H9 (cell line): ENCODE results near the gene PLA2R1. TPM values are rescaled to one million over a fixed set of nuclear protein-coding genes. Genes with fewer than 3 reads are reported as not detected.

Source experiments
- DNase-seq: peaks from one replicate; pipeline ENCODE4 v3.0.0-alpha.2; 2017
- H2AFZ ChIP-seq: one replicate; pipeline ENCODE4 v1.6.1; 2013; ENCODE audit warnings: mild to moderate bottlenecking, low read length, control low read depth, moderate library complexity
- H2AK5ac ChIP-seq: 2 replicates; pipeline ENCODE4 v1.6.1; 2013; ENCODE audit warnings: low read length, control low read depth, mixed read lengths; ENCODE audit not compliant: insufficient read length
- H2BK120ac ChIP-seq: one replicate; pipeline ENCODE4 v1.6.1; 2013; ENCODE audit warnings: low read depth, mild to moderate bottlenecking, low read length, control low read depth, inconsistent platforms; ENCODE audit not compliant: poor library complexity, severe bottlenecking
- H2BK12ac ChIP-seq: 2 replicates; pipeline ENCODE4 v1.6.1; 2013; ENCODE audit warnings: low read length, control low read depth, mixed read lengths, low read depth; ENCODE audit not compliant: insufficient read length
- H2BK15ac ChIP-seq: 2 replicates; pipeline ENCODE4 v1.6.1; 2013; ENCODE audit warnings: low read depth, low read length, control low read depth
- H2BK20ac ChIP-seq: one replicate; pipeline ENCODE4 v1.6.1; 2013; ENCODE audit warnings: low read depth, mild to moderate bottlenecking, low read length, control low read depth, inconsistent platforms; ENCODE audit not compliant: poor library complexity, severe bottlenecking
- H2BK5ac ChIP-seq: 2 replicates; pipeline ENCODE4 v1.6.1; 2013; ENCODE audit warnings: low read length, control low read depth, mixed read lengths; ENCODE audit not compliant: insufficient read length
- H3K14ac ChIP-seq: 2 replicates; pipeline ENCODE4 v1.6.1; 2013; ENCODE audit warnings: low read length, control low read depth; ENCODE audit not compliant: insufficient read depth
- H3K18ac ChIP-seq: 2 replicates; pipeline ENCODE4 v1.6.1; 2013; ENCODE audit warnings: low read depth, mild to moderate bottlenecking, mixed read lengths, low read length, control low read depth; ENCODE audit not compliant: insufficient read length
- H3K23ac ChIP-seq: 2 replicates; pipeline ENCODE4 v1.6.1; 2013; ENCODE audit warnings: low read length, control low read depth, mixed read lengths, low read depth; ENCODE audit not compliant: insufficient read length
- H3K23me2 ChIP-seq: 2 replicates; pipeline ENCODE4 v1.6.1; 2013; ENCODE audit warnings: low read depth, mild to moderate bottlenecking, mixed read lengths, low read length, control low read depth; ENCODE audit not compliant: insufficient read length, poor library complexity, severe bottlenecking
- H3K27ac ChIP-seq: 2 replicates; pipeline ENCODE4 v1.5.1; 2013; ENCODE audit warnings: low read length, control low read depth, mixed read lengths, low read depth; ENCODE audit not compliant: insufficient read length
- H3K27me3 ChIP-seq: 2 replicates; pipeline ENCODE4 v1.6.1; 2013; ENCODE audit warnings: low read length, control low read depth, inconsistent platforms; ENCODE audit not compliant: insufficient read depth
- H3K4ac ChIP-seq: 2 replicates; pipeline ENCODE4 v1.6.1; 2013; ENCODE audit warnings: low read depth, mild to moderate bottlenecking, control low read depth, inconsistent platforms, low read length, moderate library complexity
- H3K4me1 ChIP-seq: 2 replicates; pipeline ENCODE4 v1.6.1; 2013; ENCODE audit warnings: low read length, control low read depth, inconsistent platforms; ENCODE audit not compliant: insufficient read depth
- H3K4me2 ChIP-seq: 2 replicates; pipeline ENCODE4 v1.6.1; 2013; ENCODE audit warnings: low read length, control low read depth, mixed read lengths; ENCODE audit not compliant: insufficient read length, insufficient read depth
- H3K56ac ChIP-seq: 2 replicates; pipeline ENCODE4 v1.6.1; 2013; ENCODE audit warnings: low read depth, mild to moderate bottlenecking, mixed read lengths, low read length, control low read depth; ENCODE audit not compliant: insufficient read length
- H3K79me1 ChIP-seq: 2 replicates; pipeline ENCODE4 v1.6.1; 2013; ENCODE audit warnings: low read depth, mild to moderate bottlenecking, moderate library complexity, low read length, control low read depth, inconsistent platforms; ENCODE audit not compliant: insufficient read depth, poor library complexity, severe bottlenecking
- H3K79me2 ChIP-seq: 2 replicates; pipeline ENCODE4 v1.6.1; 2013; ENCODE audit warnings: low read length, control low read depth, inconsistent platforms; ENCODE audit not compliant: insufficient read depth
- H3K9ac ChIP-seq: 2 replicates; pipeline ENCODE4 v1.6.1; 2013; ENCODE audit warnings: low read length, control low read depth, mixed read lengths; ENCODE audit not compliant: insufficient read length; ENCODE audit errors: extremely low read depth
- H3K9me3 ChIP-seq: one replicate; pipeline ENCODE4 v1.6.1; 2013; ENCODE audit warnings: low read depth, low read length, inconsistent platforms; ENCODE audit not compliant: control insufficient read depth
- H3T11ph ChIP-seq: one replicate; pipeline ENCODE4 v1.6.1; 2013; ENCODE audit warnings: mild to moderate bottlenecking, low read length, control low read depth, inconsistent platforms
- H4K20me1 ChIP-seq: one replicate; pipeline ENCODE4 v1.6.1; 2013; ENCODE audit not compliant: control insufficient read depth, insufficient read length, insufficient read depth
- H4K5ac ChIP-seq: 2 replicates; pipeline ENCODE4 v1.6.1; 2013; ENCODE audit warnings: low read depth, mild to moderate bottlenecking, mixed read lengths, low read length, control low read depth; ENCODE audit not compliant: insufficient read length
- H4K8ac ChIP-seq: replicated peaks from 2 replicates; pipeline ENCODE4 v1.6.1; 2013; ENCODE audit warnings: low read length, control low read depth, mixed read lengths, low read depth; ENCODE audit not compliant: insufficient read length
- H4K91ac ChIP-seq: 2 replicates; pipeline ENCODE4 v1.6.1; 2013; ENCODE audit warnings: low read depth, mild to moderate bottlenecking, moderate library complexity, mixed read lengths, low read length, control low read depth; ENCODE audit not compliant: insufficient read length
- H3K27ac Mint-ChIP-seq, 3 experiments: 2 replicates in 2 of 3; 3 replicates in 1 of 3; pipeline ENCODE4 v1.8.0; 2020 to 2021; ENCODE audit warnings: mixed read lengths in 3 of 3, mild to moderate bottlenecking in 1 of 3, moderate library complexity in 1 of 3
- H3K27me3 Mint-ChIP-seq: 2 replicates; pipeline ENCODE4 v1.8.0; 2021; ENCODE audit warnings: low read depth, mild to moderate bottlenecking, moderate library complexity, mixed read lengths
- H3K36me3 Mint-ChIP-seq, 3 experiments: 2 replicates in 2 of 3; 3 replicates in 1 of 3; pipeline ENCODE4 v1.8.0; 2020 to 2021; ENCODE audit warnings: low read depth in 3 of 3, mixed read lengths in 3 of 3; ENCODE audit not compliant: insufficient read depth in 1 of 3
- H3K4me1 Mint-ChIP-seq, 2 experiments: 2 replicates each; pipeline ENCODE4 v1.8.0; 2020; ENCODE audit warnings: mixed read lengths in 2 of 2
- H3K4me3 Mint-ChIP-seq, 2 experiments: 2 replicates in 1 of 2; 3 replicates in 1 of 2; pipeline ENCODE4 v1.8.0; 2020 to 2021; ENCODE audit warnings: mild to moderate bottlenecking in 2 of 2, mixed read lengths in 2 of 2, moderate library complexity in 1 of 2
- H3K9me3 Mint-ChIP-seq, 2 experiments: 2 replicates in 1 of 2; 3 replicates in 1 of 2; pipeline ENCODE4 v1.8.0; 2020; ENCODE audit warnings: mild to moderate bottlenecking in 2 of 2, mixed read lengths in 2 of 2, moderate library complexity in 1 of 2
- CTCF ChIP-seq: fragments of 200-600 bp; sonication (generic); conservative IDR thresholded peaks from 3 replicates; pipeline ENCODE4 v1.8.0; 2021; ENCODE audit warnings: antibody characterized with exemption, mild to moderate bottlenecking
- WGBS: extraction: QIAGEN DNeasy Blood & Tissue Kit; methylation state at CpG from one replicate; pipeline ENCODE4 v1.1.7; 2013; ENCODE audit warnings: missing lambda C conversion rate, low lambda C conversion rate, mixed read lengths; ENCODE audit not compliant: insufficient read length; ENCODE audit errors: extremely low coverage; 5-methylcytosine and 5-hydroxymethylcytosine counted together
- total RNA-seq: library from RNA; stranded (reverse); gene quantifications from 2 replicates; pipeline ENCODE4 v1.2.1, GENCODE V29; 2021

PLA2R1 gene
- total RNA-seq, 1 experiment from 2014 or later, result 0.83 TPM

GRCh38 chr2:159912580-159912979 is 149.8 kb downstream of the PLA2R1 start:
- Histone ChIP-seq H3K9ac (no peak overlapping the region), H2BK120ac (no peak overlapping the region), H3K27me3 (no peaks in the 10 kb centered on the region), H4K91ac (no peak overlapping the region), H3K4me1 (no peaks in the 10 kb centered on the region), H3K79me1 (no peaks in the 10 kb centered on the region), H3T11ph (no peak overlapping the region), H2BK12ac (no peak overlapping the region), H3K23ac (no peak overlapping the region), H4K5ac (no peak overlapping the region), H3K18ac (no peak overlapping the region), H4K8ac (no peak overlapping the region), H2BK20ac (no peak overlapping the region), H4K20me1 (no peaks in the 10 kb centered on the region), H3K14ac (no peak overlapping the region), H2AK5ac (no peak overlapping the region), H3K4me2 (no peak overlapping the region), H3K56ac (no peak overlapping the region), H2AFZ (no peak overlapping the region), H3K23me2 (no peaks in the 10 kb centered on the region), H3K9me3 (no peaks in the 10 kb centered on the region), H3K27ac (no peak overlapping the region), H3K4ac (no peak overlapping the region), H2BK15ac (no peak overlapping the region), H2BK5ac (no peak overlapping the region), H3K79me2 (no peaks in the 10 kb centered on the region)
- Mint-ChIP-seq H3K9me3 (no peaks in the 10 kb centered on the region), H3K27me3 (peaks cover 10% of the 10 kb centered on the region), H3K4me1 (no peaks in the 10 kb centered on the region), H3K36me3 (no peaks in the 10 kb centered on the region; a peak in 1 of 7 replicates), H3K4me3 (no peak overlapping the region), H3K27ac (no peak overlapping the region)
- TF ChIP-seq CTCF, result no peak
- DNase-seq, result no peak
- no CpG with 5 or more reads among the region's 4 CpGs for WGBS
